GM12872 (cell line): Measurements from ENCODE around the gene SCAF4.

Experiments used
- TF ChIP-seq, protein P1 (sequence below): IDR thresholded peaks from 3 replicates; pipeline ENCODE4 v1.5.1; 2011; ENCODE audit warnings: low read depth, mild to moderate bottlenecking, low read length, moderate library complexity; ENCODE audit not compliant: insufficient read depth

SCAF4 gene

DNA sequence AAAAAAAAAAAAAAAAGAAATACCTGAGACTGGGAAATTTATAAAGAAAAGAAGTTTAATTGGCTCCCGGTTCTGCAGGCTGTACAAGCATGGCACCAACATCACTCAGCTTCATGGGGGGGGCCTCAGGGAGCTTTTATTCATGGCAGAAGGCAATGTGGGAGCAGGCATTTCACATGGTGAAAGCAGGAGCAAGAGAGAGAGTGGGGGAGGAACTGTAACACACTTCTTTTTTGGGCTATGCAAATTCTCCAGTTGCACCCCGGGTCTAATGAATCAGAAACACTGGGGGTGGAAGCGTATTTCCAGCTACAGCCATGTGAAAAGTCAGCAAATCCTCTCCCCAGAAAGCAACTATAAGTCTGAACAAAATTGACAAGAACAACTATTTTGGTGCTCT, 84.3 kb downstream of the SCAF4 start:
- TF ChIP-seq, protein P1, sequence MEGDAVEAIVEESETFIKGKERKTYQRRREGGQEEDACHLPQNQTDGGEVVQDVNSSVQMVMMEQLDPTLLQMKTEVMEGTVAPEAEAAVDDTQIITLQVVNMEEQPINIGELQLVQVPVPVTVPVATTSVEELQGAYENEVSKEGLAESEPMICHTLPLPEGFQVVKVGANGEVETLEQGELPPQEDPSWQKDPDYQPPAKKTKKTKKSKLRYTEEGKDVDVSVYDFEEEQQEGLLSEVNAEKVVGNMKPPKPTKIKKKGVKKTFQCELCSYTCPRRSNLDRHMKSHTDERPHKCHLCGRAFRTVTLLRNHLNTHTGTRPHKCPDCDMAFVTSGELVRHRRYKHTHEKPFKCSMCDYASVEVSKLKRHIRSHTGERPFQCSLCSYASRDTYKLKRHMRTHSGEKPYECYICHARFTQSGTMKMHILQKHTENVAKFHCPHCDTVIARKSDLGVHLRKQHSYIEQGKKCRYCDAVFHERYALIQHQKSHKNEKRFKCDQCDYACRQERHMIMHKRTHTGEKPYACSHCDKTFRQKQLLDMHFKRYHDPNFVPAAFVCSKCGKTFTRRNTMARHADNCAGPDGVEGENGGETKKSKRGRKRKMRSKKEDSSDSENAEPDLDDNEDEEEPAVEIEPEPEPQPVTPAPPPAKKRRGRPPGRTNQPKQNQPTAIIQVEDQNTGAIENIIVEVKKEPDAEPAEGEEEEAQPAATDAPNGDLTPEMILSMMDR = no peak

DNA sequence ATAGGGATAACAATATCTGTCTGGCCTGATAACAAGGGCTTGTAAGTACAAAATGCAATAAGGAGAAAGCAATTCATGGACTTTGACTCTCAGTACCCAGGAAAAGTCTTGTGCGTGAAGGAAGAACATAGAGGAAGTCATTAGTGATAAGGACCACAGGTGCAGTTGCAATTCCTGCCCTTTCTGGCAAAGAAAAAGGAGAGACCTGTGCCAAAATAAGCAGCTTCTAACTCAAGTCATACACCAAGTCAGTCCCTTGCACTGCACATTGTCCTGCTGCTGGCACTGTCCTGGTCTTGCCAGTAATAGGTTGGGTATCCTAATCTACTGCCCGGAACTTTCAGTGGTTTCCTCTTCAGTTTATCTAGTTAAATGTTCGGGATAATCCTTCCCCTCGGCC, 87.3 kb downstream of the SCAF4 start:
- TF ChIP-seq, protein P1 = no peak

DNA sequence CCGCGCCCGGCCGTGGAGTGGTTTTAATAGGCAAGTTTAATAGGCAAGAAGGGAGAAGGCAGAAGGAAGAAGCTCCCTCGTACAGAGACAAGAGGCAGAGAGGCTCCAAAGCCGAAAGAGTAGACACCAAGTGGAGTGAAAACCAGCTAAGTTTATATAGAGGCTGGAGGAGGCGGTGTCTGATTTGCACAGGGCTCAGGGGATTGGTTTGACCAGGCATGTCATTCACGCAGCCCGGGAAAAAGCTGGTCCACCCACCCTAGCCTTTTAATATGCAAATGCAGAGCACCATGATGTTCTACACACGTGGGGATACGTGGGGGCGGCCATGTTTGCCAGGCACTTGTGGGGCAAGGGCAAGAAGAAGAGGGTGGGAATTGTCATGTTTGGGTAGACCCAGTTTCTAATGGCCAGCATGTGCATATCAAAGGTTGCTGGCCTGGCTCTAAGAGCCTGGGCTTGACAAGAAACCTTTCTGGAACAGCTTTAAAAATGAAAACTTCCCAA, 90.4 kb downstream of the SCAF4 start:
- TF ChIP-seq, protein P1 = no peak

DNA sequence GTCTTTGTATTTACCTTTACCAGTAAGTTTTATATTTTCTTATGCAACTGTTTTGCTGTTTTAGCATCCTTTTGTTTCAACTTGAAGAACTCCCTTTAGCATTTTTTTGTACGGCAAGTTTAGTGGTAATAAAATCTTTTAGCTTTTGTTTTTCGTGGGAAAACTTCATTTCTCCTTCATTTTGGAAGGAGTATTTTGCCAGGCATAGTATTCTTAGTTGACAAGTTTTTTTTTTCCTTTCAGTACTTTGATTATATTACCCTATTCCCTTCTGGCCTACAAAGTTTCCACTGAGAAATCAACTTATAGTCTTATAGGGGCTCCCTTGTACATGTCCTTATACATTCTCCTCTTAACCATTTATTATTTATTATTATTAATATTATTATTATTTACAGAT, 95.0 kb downstream of the SCAF4 start:
- TF ChIP-seq, protein P1 = no peak

DNA sequence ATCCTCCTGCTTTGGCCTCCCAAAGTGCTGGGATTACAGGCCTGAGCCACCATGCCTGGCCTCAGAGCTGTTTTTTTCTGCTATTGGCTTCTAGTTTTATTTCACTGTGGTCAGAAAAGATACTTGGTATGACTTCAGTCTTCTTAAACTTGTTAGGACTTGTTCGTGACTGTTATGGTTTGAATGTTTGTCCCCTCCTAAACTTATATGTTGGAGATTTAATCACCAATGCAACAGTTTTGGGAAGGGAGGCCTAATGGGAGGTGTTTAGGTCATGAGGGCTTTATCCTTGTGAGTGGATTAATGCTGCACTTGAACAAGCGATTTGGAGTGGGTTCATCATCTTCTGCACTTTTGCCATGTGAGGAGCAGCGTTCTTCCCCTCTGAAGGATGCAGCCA, 96.9 kb downstream of the SCAF4 start:
- TF ChIP-seq, protein P1 = no peak

DNA sequence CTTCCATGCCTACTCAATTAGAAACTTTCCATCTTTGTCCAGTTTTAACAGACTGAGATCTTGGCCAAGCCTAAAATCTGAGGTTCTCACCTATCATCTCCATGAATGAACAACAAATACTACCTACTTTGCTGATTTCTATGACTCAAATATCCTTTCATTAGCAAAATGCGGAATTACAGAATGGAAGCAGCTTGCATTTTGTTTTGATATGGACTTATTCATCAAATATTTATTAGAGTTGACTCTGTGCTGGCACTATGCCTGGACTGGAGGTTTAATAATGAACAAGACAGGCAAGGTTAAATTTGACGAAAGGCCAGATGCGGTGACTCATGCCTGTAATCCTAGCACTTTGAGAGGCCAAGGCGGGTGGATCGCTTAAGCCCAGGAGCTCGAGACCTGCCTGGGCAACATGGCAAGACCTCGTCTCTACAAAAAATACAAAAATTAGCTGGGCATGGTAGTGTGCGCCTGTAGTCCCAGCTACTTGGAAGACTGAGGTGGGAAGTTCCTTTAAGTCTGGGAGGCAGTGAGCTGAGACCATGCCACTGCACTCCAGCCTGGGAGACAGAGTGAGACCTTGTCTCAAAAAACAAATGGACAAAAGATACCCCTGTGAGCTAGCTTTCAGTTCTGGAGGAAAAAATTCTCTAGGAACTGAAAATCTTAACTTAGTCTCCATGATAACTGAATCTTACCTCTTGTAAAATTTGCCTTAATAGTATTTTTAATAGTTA, 101.8 kb downstream of the SCAF4 start:
- TF ChIP-seq, protein P1 = no peak

DNA sequence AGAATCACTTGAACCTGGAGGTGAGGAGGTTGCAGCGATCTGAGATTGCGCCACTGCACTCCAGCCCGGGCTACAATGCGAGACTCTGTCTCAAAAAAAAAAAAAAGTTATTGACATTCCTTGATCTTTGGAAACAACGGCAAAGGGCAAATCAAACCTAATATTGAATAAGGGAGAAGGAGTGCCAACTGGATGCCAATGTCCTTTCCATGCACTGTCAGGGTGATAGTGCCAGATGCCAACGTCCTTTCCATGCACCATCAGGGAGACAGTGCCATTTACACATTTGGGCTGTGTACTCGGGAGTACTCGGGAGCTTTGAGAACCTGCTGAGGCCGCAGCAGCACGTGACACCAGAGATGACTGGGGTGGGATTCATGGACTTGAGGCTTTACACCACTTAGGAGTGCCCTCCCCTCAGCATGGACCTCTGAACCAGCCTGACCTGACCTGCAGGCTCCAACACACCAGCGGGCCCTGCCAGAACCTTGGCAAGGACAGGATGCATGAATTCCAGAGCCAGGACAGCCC, 106.9 kb downstream of the SCAF4 start:
- TF ChIP-seq, protein P1 = no peak
